HepG2 (cell line): ENCODE measurements around the gene UPK1A. TPM values are rescaled to one million over a fixed set of nuclear protein-coding genes. Genes with fewer than 3 reads are reported as not detected.

Source experiments
- ATAC-seq: fragments of 200-7000 bp; cut with Tn5 transposase; 3 replicates; pipeline ENCODE4 v1.9.1; 2020; ENCODE audit warnings: mild to moderate bottlenecking, moderate library complexity
- BruUV-seq: library from RNA; stranded (reverse); fragments of 400-500 nt; replicated peaks from 2 replicates; lab custom pipeline; 2021; lab: Mats Ljungman, UMichigan
- CTCF ChIA-PET: fragments of 300-600 bp; formaldehyde crosslinking; extraction: SDS; loops from one replicate; lab custom pipeline; 2021; ENCODE audit warnings: low total read pairs, inconsistent platforms, low intra/inter-chr PET ratio; lab: Yijun Ruan, JAX
- POLR2A ChIA-PET: fragments of 350-600 bp; sonication (Branson Sonifier 250); formaldehyde crosslinking; loops from one replicate; lab custom pipeline; 2020; ENCODE audit warnings: antibody characterized with exemption, inconsistent platforms; lab: Yijun Ruan, JAX
- DNase-seq: peaks from one replicate; pipeline ENCODE4 v3.0.0-alpha.2; 2015; ENCODE audit warnings: low spot score
- FAIRE-seq: peaks from 3 replicates; lab custom pipeline; 2011; peaks lifted over from hg19 to GRCh38; lab: Jason Lieb, UNC
- H2AFZ ChIP-seq: one replicate; pipeline ENCODE4 v1.6.1; 2011; ENCODE audit warnings: low read length, inconsistent platforms
- H3K27ac ChIP-seq: fragments of 300-600 bp; 3 replicates; pipeline ENCODE4 v1.8.0; 2011; ENCODE audit warnings: mixed run types, mild to moderate bottlenecking, mixed read lengths, low read length, inconsistent platforms; ENCODE audit not compliant: insufficient read depth; ENCODE audit errors: extremely low read length
- H3K27me3 ChIP-seq, 2 experiments: fragments of 200-600 bp in 1 of 2; 2 replicates in 1 of 2; 3 replicates in 1 of 2; pipeline versions ENCODE4 v1.6.0 to v1.8.0; 2011; ENCODE audit warnings: low read length in 2 of 2, mild to moderate bottlenecking in 2 of 2, moderate library complexity in 2 of 2, inconsistent platforms in 1 of 2; ENCODE audit not compliant: insufficient read depth in 2 of 2, control insufficient read depth in 1 of 2
- H3K36me3 ChIP-seq, 2 experiments: fragments of 200-600 bp in 1 of 2; replicated peaks in 1 of 2; 2 replicates in 1 of 2; 3 replicates in 1 of 2; pipeline versions ENCODE4 v1.5.1 to v1.8.0; 2011; ENCODE audit warnings: low read length in 2 of 2, inconsistent platforms in 1 of 2; ENCODE audit not compliant: insufficient read depth in 2 of 2, control insufficient read depth in 1 of 2
- H3K4me1 ChIP-seq: 2 replicates; pipeline ENCODE4 v1.5.1; 2012; ENCODE audit warnings: low read length, inconsistent platforms; ENCODE audit not compliant: insufficient read depth
- H3K4me2 ChIP-seq: 2 replicates; pipeline ENCODE4 v1.6.0; 2011; ENCODE audit warnings: low read depth, low read length, inconsistent platforms
- H3K4me3 ChIP-seq, 3 experiments: fragments of 200-600 bp in 1 of 3; sonication (generic), shearing (Covaris generic) in 1 of 3; replicated peaks in 1 of 3; 2 replicates each; pipeline ENCODE4 v1.5.1; 2011 to 2016; ENCODE audit warnings: low read length in 3 of 3, inconsistent platforms in 2 of 3, low read depth in 2 of 3, mild to moderate bottlenecking in 2 of 3, control low read depth in 1 of 3, mixed read lengths in 1 of 3; ENCODE audit not compliant: insufficient read depth in 1 of 3
- H3K79me2 ChIP-seq: one replicate; pipeline ENCODE4 v1.6.1; 2011; ENCODE audit warnings: low read length, inconsistent platforms; ENCODE audit not compliant: insufficient read depth
- H3K9ac ChIP-seq: 2 replicates; pipeline ENCODE4 v1.6.0; 2011; ENCODE audit warnings: mild to moderate bottlenecking, low read depth, low read length, inconsistent platforms; ENCODE audit not compliant: insufficient read depth
- H3K9me3 ChIP-seq: 2 replicates; pipeline ENCODE4 v1.5.1; 2012; ENCODE audit warnings: mild to moderate bottlenecking, low read length
- H4K20me1 ChIP-seq: 2 replicates; pipeline ENCODE4 v1.6.0; 2011; ENCODE audit warnings: inconsistent platforms, mild to moderate bottlenecking, low read length, moderate library complexity; ENCODE audit not compliant: insufficient read depth
- DMAP1 ChIP-seq: IDR thresholded peaks from 2 replicates; pipeline ENCODE4 v1.6.1; 2016
- E2F2 ChIP-seq: sonication (generic); formaldehyde crosslinking; IDR thresholded peaks from 2 replicates; pipeline ENCODE4 v1.4.0; 2020; ENCODE audit warnings: missing genetic modification reagents, borderline replicate concordance
- KDM6A ChIP-seq: IDR thresholded peaks from 2 replicates; pipeline ENCODE4 v1.6.1; 2016; ENCODE audit warnings: low read depth
- MXD3 ChIP-seq: IDR thresholded peaks from 2 replicates; pipeline ENCODE4 v1.6.1; 2016; ENCODE audit warnings: mild to moderate bottlenecking, missing biosample characterization, missing genetic modification reagents
- NCOA1 ChIP-seq: sonication (generic); formaldehyde crosslinking; IDR thresholded peaks from 2 replicates; pipeline ENCODE4 v1.9.0; 2021; ENCODE audit warnings: missing genetic modification reagents
- NFYC ChIP-seq: IDR thresholded peaks from 2 replicates; pipeline ENCODE4 v1.6.1; 2016; ENCODE audit warnings: missing genetic modification reagents, missing compliant biosample characterization
- RERE ChIP-seq: IDR thresholded peaks from 2 replicates; pipeline ENCODE4 v1.6.1; 2016; ENCODE audit warnings: low read depth, missing genetic modification reagents, missing compliant biosample characterization
- REXO4 ChIP-seq: sonication (generic); formaldehyde crosslinking; IDR thresholded peaks from 2 replicates; pipeline ENCODE4 v1.8.0; 2022; ENCODE audit warnings: missing genetic modification reagents, mild to moderate bottlenecking, borderline replicate concordance
- SIX1 ChIP-seq: sonication (generic); formaldehyde crosslinking; IDR thresholded peaks from 2 replicates; pipeline ENCODE4 v1.4.0; 2020; ENCODE audit warnings: missing genetic modification reagents, borderline replicate concordance
- ZNF616 ChIP-seq: sonication (generic); formaldehyde crosslinking; IDR thresholded peaks from 2 replicates; pipeline ENCODE4 v1.5.0; 2020; ENCODE audit warnings: low read depth, mild to moderate bottlenecking, missing genetic modification reagents
- ZNF660 ChIP-seq: sonication (generic); formaldehyde crosslinking; IDR thresholded peaks from 2 replicates; pipeline ENCODE4 v1.5.1; 2020; ENCODE audit warnings: mild to moderate bottlenecking, low read depth, missing genetic modification reagents, borderline replicate concordance
- ZNF670 ChIP-seq: sonication (generic); formaldehyde crosslinking; IDR thresholded peaks from 2 replicates; pipeline ENCODE4 v1.8.0; 2022; ENCODE audit warnings: mild to moderate bottlenecking, missing genetic modification reagents, borderline replicate concordance
- ZNF790 ChIP-seq: sonication (generic); formaldehyde crosslinking; IDR thresholded peaks from 2 replicates; pipeline ENCODE4 v1.8.0; 2022; ENCODE audit warnings: missing genetic modification reagents, mild to moderate bottlenecking, borderline replicate concordance
- ZSCAN5A ChIP-seq: sonication (generic); formaldehyde crosslinking; IDR thresholded peaks from 2 replicates; pipeline ENCODE4 v1.8.0; 2022; ENCODE audit warnings: mild to moderate bottlenecking, missing genetic modification reagents, borderline replicate concordance
- WGBS: methylation state at CpG from one replicate; pipeline ENCODE4 v1.1.6; 2017; ENCODE audit warnings: low lambda C conversion rate; 5-methylcytosine and 5-hydroxymethylcytosine counted together
- in situ Hi-C: cut with HindIII; loops from 2 replicates; pipeline ENCODE4 v1.10.0; 2017; ENCODE audit warnings: low pct_unique_long_range_greater_than_20kb; ENCODE audit not compliant: extremely low pct_ligation_motif_present
- intact Hi-C: fragments of 100-400 bp; cut with micrococcal nuclease; formaldehyde crosslinking; loops from one replicate; pipeline ENCODE4 v1.10.0; 2022; ENCODE audit not compliant: unreplicated experiment
- polyA plus RNA-seq, 8 experiments: library from polyadenylated mRNA; depleted of rRNA in 3 of 8; stranded (reverse) in 7 of 8; unstranded in 1 of 8; fragments of >200 nt; fragmentation: Illumina TruSeq in 4 of 8; extraction: Trizol in 4 of 8; gene quantifications; 2 replicates each; pipeline versions ENCODE4 v1.2.1 to v1.2.3, GENCODE V29; 2011 to 2016; ENCODE audit warnings: low read depth in 4 of 8, missing spikeins in 1 of 8, mixed read lengths in 1 of 8; ENCODE audit not compliant: insufficient read depth in 1 of 8
- total RNA-seq, 5 experiments: library from RNA; depleted of rRNA; stranded (reverse); fragments of >200 nt; fragmentation: Illumina TruSeq; extraction: Trizol; gene quantifications; 2 replicates each; pipeline ENCODE4 v1.2.3, GENCODE V29; 2016; ENCODE audit warnings: low read depth in 1 of 5

The UPK1A gene
- total and polyA plus RNA-seq, 2 of the 13 experiments (the other 11 are each of a cell fraction or from before 2014, with no cell fraction given) = 2.9 TPM; not detected in 1

- Histone ChIP-seq H4K20me1 (no peaks in the 10 kb centered on the region), H3K36me3 (peaks cover 2 to 4% of the 10 kb centered on the region in 2 experiments; a peak in 1 of 5 replicates), H3K79me2 (no peaks in the 10 kb centered on the region), H2AFZ (no peak overlapping the region), H3K4me3 (no peak overlapping the region), H3K9me3 (no peaks in the 10 kb centered on the region), H3K4me2 (no peak overlapping the region), H3K27me3 (no peaks in the 10 kb centered on the region; a peak in 1 of 5 replicates), H3K27ac (no peak overlapping the region), H3K9ac (no peak overlapping the region), H3K4me1 (peaks cover 12% of the 10 kb centered on the region)
- ChIA-PET CTCF (no interaction called here), POLR2A (interaction anchor here (0.7 kb wide), 1 partner anchor 21 kb away, joined by 3 read pairs; no protein-coding TSS in a partner anchor)
- no TSS peak for BruUV-seq
- ATAC-seq (no peak), FAIRE-seq (no peak), DNase-seq (no peak)
- intact Hi-C loops = no loop called here
- WGBS = 98% methylated on average over 8 of the region's 13 CpGs
- in situ Hi-C loops = no loop called here
- no peak for TF ChIP-seq NCOA1 (CRISPR knock-in tag)
- TF ChIP-seq ZSCAN5A = no peak
- TF ChIP-seq NFYC (CRISPR knock-in tag) = no peak
- TF ChIP-seq KDM6A = no peak
- no peak for TF ChIP-seq MXD3
- no peak for TF ChIP-seq ZNF670 (CRISPR knock-in tag)
- TF ChIP-seq REXO4 (CRISPR knock-in tag) = no peak
- no peak for TF ChIP-seq SIX1 (CRISPR knock-in tag)
- TF ChIP-seq RERE (CRISPR knock-in tag) = no peak
- TF ChIP-seq E2F2 (CRISPR knock-in tag) = no peak
- no peak for TF ChIP-seq DMAP1
- no peak for TF ChIP-seq ZNF660 (CRISPR knock-in tag)
- no peak for TF ChIP-seq ZNF616 (CRISPR knock-in tag)
- no peak for TF ChIP-seq ZNF790 (CRISPR knock-in tag)
These were observed 43.6 kb upstream of the UPK1A start for GRCh38 chr19:35622750-35623149.
